ENCODE data around the gene ENPP3. TPM values are rescaled to one million over a fixed set of nuclear protein-coding genes. Genes with fewer than 3 reads are reported as not detected.

ENPP3 gene
- polyA plus RNA-seq, 1 donor from 2014 or later: 0.50 TPM

DNA sequence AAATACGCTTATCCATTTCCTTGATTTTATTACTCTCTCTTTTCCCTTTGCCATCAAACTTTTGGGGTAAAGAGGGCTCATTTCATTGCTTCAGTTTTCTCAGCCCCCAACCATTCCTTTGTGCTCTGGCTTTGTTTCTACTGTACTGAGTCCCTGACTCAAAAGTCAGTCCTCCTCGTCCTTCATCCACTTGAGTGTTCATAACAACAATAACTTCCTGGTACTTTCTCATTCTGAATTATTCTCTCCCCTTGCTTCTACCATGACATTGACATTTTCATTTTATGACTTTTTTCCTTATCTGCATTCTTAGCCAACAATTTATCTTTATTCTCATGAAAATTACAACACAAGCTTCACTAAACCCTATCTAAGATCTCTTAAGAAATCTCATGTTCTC, 911 bp downstream of the ENPP3 start:
- no peaks in the 10 kb centered on the region for H3K27me3 ChIP-seq (ENCODE audit: insufficient read depth, low read depth, low read length)

DNA sequence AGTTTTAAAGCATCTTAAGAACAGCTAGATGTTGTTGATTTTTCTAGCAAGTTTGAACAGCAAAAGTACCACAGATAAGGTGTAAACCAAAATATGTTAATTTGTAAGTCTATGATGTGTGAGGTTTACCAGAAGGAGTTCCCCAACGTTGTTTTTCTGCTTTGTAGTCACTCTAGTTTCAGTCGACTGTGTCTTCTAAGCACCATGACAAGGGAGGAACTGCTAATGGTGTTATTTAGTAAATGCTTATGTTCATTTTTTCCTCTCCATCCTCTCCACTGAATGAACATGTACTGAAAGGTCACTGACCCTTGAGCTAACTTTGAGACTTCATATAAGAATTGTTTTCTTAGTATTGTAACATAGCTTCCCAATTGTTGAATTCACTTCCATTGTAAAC, 3.0 kb downstream of the ENPP3 start:
- Histone ChIP-seq H3K4me2 (ENCODE audit: low read length) (no peak overlapping the region), H3K36me3 (ENCODE audit: insufficient read depth, low read length) (no peaks in the 10 kb centered on the region)

More for the DNA sequence above, 911 bp downstream of the ENPP3 start:
- Histone ChIP-seq H3K9me3 (ENCODE audit: low read length) (no peaks in the 10 kb centered on the region), H3K27ac (ENCODE audit: low read length) (no peak overlapping the region), H3K4me2 (ENCODE audit: low read length) (no peak overlapping the region), H3K9me2 (ENCODE audit: insufficient read depth, low read length) (no peaks in the 10 kb centered on the region), H3K36me3 (ENCODE audit: insufficient read depth, low read length) (no peaks in the 10 kb centered on the region), H3K79me2 (replicated peaks; ENCODE audit: insufficient read depth, low read length) (no peaks in the 10 kb centered on the region), H2AFZ (ENCODE audit: low read depth, low read length) (no peak overlapping the region), H3K4me3 (ENCODE audit: low read length) (no peak overlapping the region), H3K9ac (ENCODE audit: low read length) (no peak overlapping the region), H3F3A (ENCODE audit: insufficient read depth, low read length, poor library complexity, severe bottlenecking) (no peaks in the 10 kb centered on the region), H4K20me1 (ENCODE audit: insufficient read depth) (no peaks in the 10 kb centered on the region)
- TF ChIP-seq POLR2AphosphoS5 (IDR thresholded peaks at IDR 0.05) (no peak), TAF1 (IDR thresholded peaks at IDR 0.05; ENCODE audit: low read depth) (no peak), EZH2 (IDR thresholded peaks at IDR 0.05; ENCODE audit: borderline replicate concordance, insufficient read depth, low read length, poor library complexity, severe bottlenecking) (no peak), EP300 (conservative IDR thresholded peaks at IDR 0.05; ENCODE audit: poor library complexity, severe bottlenecking) (no peak), RAD21 (conservative IDR thresholded peaks at IDR 0.05) (no peak), SMC3 (conservative IDR thresholded peaks at IDR 0.05; ENCODE audit: poor library complexity) (no peak), MXI1 (conservative IDR thresholded peaks at IDR 0.05; ENCODE audit: poor library complexity, severe bottlenecking) (no peak)
- TF ChIP-seq, protein P1, sequence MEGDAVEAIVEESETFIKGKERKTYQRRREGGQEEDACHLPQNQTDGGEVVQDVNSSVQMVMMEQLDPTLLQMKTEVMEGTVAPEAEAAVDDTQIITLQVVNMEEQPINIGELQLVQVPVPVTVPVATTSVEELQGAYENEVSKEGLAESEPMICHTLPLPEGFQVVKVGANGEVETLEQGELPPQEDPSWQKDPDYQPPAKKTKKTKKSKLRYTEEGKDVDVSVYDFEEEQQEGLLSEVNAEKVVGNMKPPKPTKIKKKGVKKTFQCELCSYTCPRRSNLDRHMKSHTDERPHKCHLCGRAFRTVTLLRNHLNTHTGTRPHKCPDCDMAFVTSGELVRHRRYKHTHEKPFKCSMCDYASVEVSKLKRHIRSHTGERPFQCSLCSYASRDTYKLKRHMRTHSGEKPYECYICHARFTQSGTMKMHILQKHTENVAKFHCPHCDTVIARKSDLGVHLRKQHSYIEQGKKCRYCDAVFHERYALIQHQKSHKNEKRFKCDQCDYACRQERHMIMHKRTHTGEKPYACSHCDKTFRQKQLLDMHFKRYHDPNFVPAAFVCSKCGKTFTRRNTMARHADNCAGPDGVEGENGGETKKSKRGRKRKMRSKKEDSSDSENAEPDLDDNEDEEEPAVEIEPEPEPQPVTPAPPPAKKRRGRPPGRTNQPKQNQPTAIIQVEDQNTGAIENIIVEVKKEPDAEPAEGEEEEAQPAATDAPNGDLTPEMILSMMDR (IDR thresholded peaks at IDR 0.05; ENCODE audit: poor library complexity, severe bottlenecking): no peak
- TF ChIP-seq, protein P2, sequence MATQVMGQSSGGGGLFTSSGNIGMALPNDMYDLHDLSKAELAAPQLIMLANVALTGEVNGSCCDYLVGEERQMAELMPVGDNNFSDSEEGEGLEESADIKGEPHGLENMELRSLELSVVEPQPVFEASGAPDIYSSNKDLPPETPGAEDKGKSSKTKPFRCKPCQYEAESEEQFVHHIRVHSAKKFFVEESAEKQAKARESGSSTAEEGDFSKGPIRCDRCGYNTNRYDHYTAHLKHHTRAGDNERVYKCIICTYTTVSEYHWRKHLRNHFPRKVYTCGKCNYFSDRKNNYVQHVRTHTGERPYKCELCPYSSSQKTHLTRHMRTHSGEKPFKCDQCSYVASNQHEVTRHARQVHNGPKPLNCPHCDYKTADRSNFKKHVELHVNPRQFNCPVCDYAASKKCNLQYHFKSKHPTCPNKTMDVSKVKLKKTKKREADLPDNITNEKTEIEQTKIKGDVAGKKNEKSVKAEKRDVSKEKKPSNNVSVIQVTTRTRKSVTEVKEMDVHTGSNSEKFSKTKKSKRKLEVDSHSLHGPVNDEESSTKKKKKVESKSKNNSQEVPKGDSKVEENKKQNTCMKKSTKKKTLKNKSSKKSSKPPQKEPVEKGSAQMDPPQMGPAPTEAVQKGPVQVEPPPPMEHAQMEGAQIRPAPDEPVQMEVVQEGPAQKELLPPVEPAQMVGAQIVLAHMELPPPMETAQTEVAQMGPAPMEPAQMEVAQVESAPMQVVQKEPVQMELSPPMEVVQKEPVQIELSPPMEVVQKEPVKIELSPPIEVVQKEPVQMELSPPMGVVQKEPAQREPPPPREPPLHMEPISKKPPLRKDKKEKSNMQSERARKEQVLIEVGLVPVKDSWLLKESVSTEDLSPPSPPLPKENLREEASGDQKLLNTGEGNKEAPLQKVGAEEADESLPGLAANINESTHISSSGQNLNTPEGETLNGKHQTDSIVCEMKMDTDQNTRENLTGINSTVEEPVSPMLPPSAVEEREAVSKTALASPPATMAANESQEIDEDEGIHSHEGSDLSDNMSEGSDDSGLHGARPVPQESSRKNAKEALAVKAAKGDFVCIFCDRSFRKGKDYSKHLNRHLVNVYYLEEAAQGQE (IDR thresholded peaks at IDR 0.05; ENCODE audit: borderline replicate concordance): no peak

More for the DNA sequence above, 3.0 kb downstream of the ENPP3 start:
- Histone ChIP-seq H3K79me2 (replicated peaks; ENCODE audit: insufficient read depth, low read length) (no peaks in the 10 kb centered on the region), H3F3A (ENCODE audit: insufficient read depth, low read length, poor library complexity, severe bottlenecking) (no peaks in the 10 kb centered on the region), H4K20me1 (ENCODE audit: insufficient read depth) (no peaks in the 10 kb centered on the region), H3K4me3 (ENCODE audit: low read length) (no peak overlapping the region), H3K27ac (ENCODE audit: low read length) (no peak overlapping the region), H2AFZ (ENCODE audit: low read depth, low read length) (no peak overlapping the region), H3K9ac (ENCODE audit: low read length) (no peak overlapping the region), H3K27me3 (ENCODE audit: insufficient read depth, low read depth, low read length) (no peaks in the 10 kb centered on the region), H3K9me3 (ENCODE audit: low read length) (no peaks in the 10 kb centered on the region), H3K9me2 (ENCODE audit: insufficient read depth, low read length) (no peaks in the 10 kb centered on the region)
- TF ChIP-seq, protein P2 (IDR thresholded peaks at IDR 0.05; ENCODE audit: borderline replicate concordance): no peak
- TF ChIP-seq RAD21 (conservative IDR thresholded peaks at IDR 0.05): no peak
